Lung (tissue), 12 donors: ENCODE results near the gene ZNF770. TPM values are rescaled to one million over a fixed set of nuclear protein-coding genes. Genes with fewer than 3 reads are reported as not detected.
"Not testable (repeated sequence)": the region's sequence is repeated elsewhere in the genome, so short reads cannot be mapped to it uniquely, and the experiment has no call there.

ENCODE experiments used
- ATAC-seq: fragments of 200-7000 bp; cut with Tn5 transposase; one replicate; pipeline ENCODE4 v1.9.1; 2020; ENCODE audit warnings: moderate number of reproducible peaks; ENCODE audit not compliant: insufficient read depth, low FRiP score
- DNase-seq, 3 donors: peaks; one replicate each; pipeline ENCODE4 v3.0.0-alpha.2; 2013 to 2017
- H3K27ac ChIP-seq, 2 donors: one replicate each; pipeline ENCODE4 v1.5.1; 2013; ENCODE audit warnings: mild to moderate bottlenecking in 2 of 2, moderate library complexity in 2 of 2, control low read depth in 1 of 2, inconsistent platforms in 1 of 2, low read depth in 1 of 2, low read length in 1 of 2
- H3K27me3 ChIP-seq, 3 donors: one replicate each; pipeline ENCODE4 v1.5.1; 2013; ENCODE audit warnings: low read length in 2 of 3; ENCODE audit not compliant: control insufficient read depth in 3 of 3, insufficient read depth in 3 of 3
- H3K36me3 ChIP-seq, 4 donors: one replicate each; pipeline ENCODE4 v1.5.1; 2013; ENCODE audit warnings: low read length in 4 of 4, mild to moderate bottlenecking in 1 of 4, moderate library complexity in 1 of 4; ENCODE audit not compliant: control insufficient read depth in 4 of 4, insufficient read depth in 4 of 4
- H3K4me1 ChIP-seq, 5 donors: one replicate each; pipeline ENCODE4 v1.5.1; 2013; ENCODE audit warnings: low read length in 5 of 5, mild to moderate bottlenecking in 2 of 5, moderate library complexity in 1 of 5; ENCODE audit not compliant: control insufficient read depth in 5 of 5, insufficient read depth in 5 of 5
- H3K4me3 ChIP-seq: one replicate; pipeline ENCODE4 v1.5.1; 2013; ENCODE audit warnings: mild to moderate bottlenecking, control low read depth, moderate library complexity
- H3K9ac ChIP-seq, 2 donors: one replicate each; pipeline ENCODE4 v1.5.1; 2013; ENCODE audit warnings: low read length in 2 of 2, control low read depth in 1 of 2; ENCODE audit not compliant: insufficient read depth in 1 of 2
- H3K9me3 ChIP-seq, 4 donors: one replicate each; pipeline ENCODE4 v1.5.1; 2013; ENCODE audit warnings: low read length in 3 of 4, mild to moderate bottlenecking in 1 of 4, moderate library complexity in 1 of 4; ENCODE audit not compliant: control insufficient read depth in 4 of 4, insufficient read depth in 3 of 4
- WGBS, 2 donors: extraction: QIAGEN DNeasy Blood & Tissue Kit; methylation state at CpG; one replicate each; pipeline ENCODE4 v1.1.7; 2013; 5-methylcytosine and 5-hydroxymethylcytosine counted together
- polyA plus RNA-seq, 2 donors: library from polyadenylated mRNA; stranded (reverse); fragments of 200-250 nt; gene quantifications; one replicate each; pipeline ENCODE4 v1.2.1, GENCODE V29; 2013
- total RNA-seq, 2 donors: library from RNA; depleted of rRNA in 1 of 2; stranded (reverse); fragments of >200 nt in 1 of 2; gene quantifications; one replicate each; pipeline ENCODE4 v1.2.1, GENCODE V29; 2014 to 2021
- TF ChIP-seq, protein P1 (sequence below): IDR thresholded peaks from 2 replicates; pipeline ENCODE4 v1.5.1; 2012; ENCODE audit warnings: mild to moderate bottlenecking; ENCODE audit errors: control extremely low read depth, extremely low read depth
- donor health status: control.
- donor health status: control.
- donor health status: Bipolar disorder and iron deficiency.
- donor health status: healthy.
- donor health status: DM: yes; HTN: yes; CAD: no.

Gene ZNF770
- total and polyA plus RNA-seq, 4 donors: 8.2 to 38.3 (median 19.0) TPM

GRCh38 chr15:34942363-34942762 lies 45.7 kb downstream of the ZNF770 start:
- H3K4me3 ChIP-seq: no peak overlapping the region
- H3K36me3 ChIP-seq: peaks cover 6 to 26% (median 13%) of the 10 kb centered on the region in 4 donors
- ATAC-seq: no peak
- WGBS, 2 donors: 64 to 82% methylated on average over 6 of the region's 6 CpGs
- peaks cover 0 to 19% (median 6%) of the 10 kb centered on the region in 5 donors for H3K4me1 ChIP-seq
- H3K27me3 ChIP-seq: no peaks in the 10 kb centered on the region
- peak; percentile 56 to 88 (median 83) for DNase-seq
- peak overlapping the region in 1 of 2 donors; percentile 4 for H3K9ac ChIP-seq
- TF ChIP-seq, protein P1, sequence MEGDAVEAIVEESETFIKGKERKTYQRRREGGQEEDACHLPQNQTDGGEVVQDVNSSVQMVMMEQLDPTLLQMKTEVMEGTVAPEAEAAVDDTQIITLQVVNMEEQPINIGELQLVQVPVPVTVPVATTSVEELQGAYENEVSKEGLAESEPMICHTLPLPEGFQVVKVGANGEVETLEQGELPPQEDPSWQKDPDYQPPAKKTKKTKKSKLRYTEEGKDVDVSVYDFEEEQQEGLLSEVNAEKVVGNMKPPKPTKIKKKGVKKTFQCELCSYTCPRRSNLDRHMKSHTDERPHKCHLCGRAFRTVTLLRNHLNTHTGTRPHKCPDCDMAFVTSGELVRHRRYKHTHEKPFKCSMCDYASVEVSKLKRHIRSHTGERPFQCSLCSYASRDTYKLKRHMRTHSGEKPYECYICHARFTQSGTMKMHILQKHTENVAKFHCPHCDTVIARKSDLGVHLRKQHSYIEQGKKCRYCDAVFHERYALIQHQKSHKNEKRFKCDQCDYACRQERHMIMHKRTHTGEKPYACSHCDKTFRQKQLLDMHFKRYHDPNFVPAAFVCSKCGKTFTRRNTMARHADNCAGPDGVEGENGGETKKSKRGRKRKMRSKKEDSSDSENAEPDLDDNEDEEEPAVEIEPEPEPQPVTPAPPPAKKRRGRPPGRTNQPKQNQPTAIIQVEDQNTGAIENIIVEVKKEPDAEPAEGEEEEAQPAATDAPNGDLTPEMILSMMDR: no peak
- H3K9me3 ChIP-seq: no peaks in the 10 kb centered on the region
- H3K27ac ChIP-seq: no peak overlapping the region

- Histone ChIP-seq H3K4me3 (no peak overlapping the region), H3K27ac (no peak overlapping the region), H3K36me3 (peaks cover 6 to 29% (median 13%) of the 10 kb centered on the region in 4 donors), H3K27me3 (no peaks in the 10 kb centered on the region), H3K9ac (no peak overlapping the region), H3K9me3 (no peaks in the 10 kb centered on the region), H3K4me1 (peaks cover 0 to 19% (median 6%) of the 10 kb centered on the region in 5 donors)
- WGBS, 2 donors: 66 to 71% methylated on average over 3 of the region's 3 CpGs
- DNase-seq (peak in 2 of 3 donors; percentile 51 to 53), ATAC-seq (no peak)
- TF ChIP-seq, protein P1: no peak
Measured at GRCh38 chr15:34941831-34942230, 46.3 kb downstream of the ZNF770 start.

DNA sequence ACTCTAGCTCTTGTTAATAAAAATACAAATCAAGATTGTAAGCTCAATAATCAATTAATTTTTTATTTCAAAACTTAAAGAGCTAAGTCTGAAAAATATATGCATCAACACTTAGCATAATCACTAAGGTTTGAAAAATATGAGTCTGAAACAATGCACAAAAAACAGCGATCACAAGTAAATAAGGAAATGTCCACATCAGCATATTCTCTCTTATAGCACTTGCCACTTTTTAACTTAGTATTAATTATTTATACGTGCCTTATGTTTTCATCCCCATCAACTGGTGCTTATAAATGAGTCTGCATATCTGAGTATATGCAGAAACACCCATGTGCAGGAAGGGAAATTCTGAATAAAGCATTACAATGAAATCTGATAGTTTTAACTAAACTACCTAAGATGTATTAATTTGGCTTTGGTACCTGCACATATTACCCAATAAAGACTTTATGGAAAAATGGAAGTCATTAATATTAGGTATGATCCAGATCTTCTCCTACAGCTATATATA lies 46.8 kb downstream of the ZNF770 start:
- no peaks in the 10 kb centered on the region for H3K27me3 ChIP-seq
- 93 to 99% methylated on average over 2 of the region's 2 CpGs for WGBS, 2 donors
- TF ChIP-seq, protein P1: no peak
- no peak overlapping the region for H3K4me3 ChIP-seq
- no peak overlapping the region for H3K9ac ChIP-seq
- no peaks in the 10 kb centered on the region for H3K9me3 ChIP-seq
- DNase-seq: no peak
- no peak for ATAC-seq
- no peak overlapping the region for H3K27ac ChIP-seq
- H3K4me1 ChIP-seq: peaks cover 0 to 19% (median 6%) of the 10 kb centered on the region in 5 donors
- peaks cover 6 to 29% (median 14%) of the 10 kb centered on the region in 4 donors for H3K36me3 ChIP-seq

DNA sequence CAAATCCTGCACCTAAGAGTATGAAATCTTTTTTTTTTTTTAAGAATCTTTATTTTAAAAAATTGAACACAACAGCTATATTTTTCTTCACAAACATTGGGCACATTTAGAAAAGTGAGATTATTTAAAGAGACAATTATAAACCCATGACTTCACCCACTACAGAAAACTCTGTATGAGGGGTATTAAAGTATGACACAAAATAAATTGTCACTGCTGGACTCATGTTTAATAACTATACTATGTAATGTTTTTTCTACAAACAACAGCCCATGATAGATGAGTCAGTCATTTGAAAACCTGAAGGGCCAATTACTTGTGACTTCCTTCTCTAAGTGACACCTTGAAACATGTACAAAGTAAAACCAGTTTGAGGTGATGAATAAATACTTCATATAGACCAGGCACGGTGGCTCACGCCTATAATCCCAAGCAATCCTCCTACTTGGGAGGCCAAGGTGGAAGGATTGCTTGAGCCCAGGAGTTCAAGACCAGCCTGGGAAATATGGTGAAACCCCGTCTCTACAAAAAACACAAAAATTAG lies 54.6 kb downstream of the ZNF770 start:
- ATAC-seq (no peak), DNase-seq (no peak)
- no peak overlapping the region for H3K27ac ChIP-seq
- H3K27me3 ChIP-seq: no peaks in the 10 kb centered on the region
- H3K4me1 ChIP-seq: no peaks in the 10 kb centered on the region
- H3K9me3 ChIP-seq: no peaks in the 10 kb centered on the region
- WGBS, 2 donors: 90 to 95% methylated on average over 3 of the region's 3 CpGs
- no peak overlapping the region for H3K9ac ChIP-seq
- TF ChIP-seq, protein P1: no peak
- H3K36me3 ChIP-seq: peaks cover 11 to 52% (median 30%) of the 10 kb centered on the region in 4 donors
- H3K4me3 ChIP-seq: no peak overlapping the region

GRCh38 chr15:34928349-34928748 lies 59.7 kb downstream of the ZNF770 start:
- 97 to 99% methylated on average over 6 of the region's 6 CpGs for WGBS, 2 donors
- H3K36me3 ChIP-seq: peaks cover 10 to 42% (median 29%) of the 10 kb centered on the region in 4 donors
- not testable (repeated sequence) for DNase-seq

More at GRCh38 chr15:34928349-34928748, 59.7 kb downstream of the ZNF770 start:
- not testable (repeated sequence) for H3K4me1 ChIP-seq, H3K9me3 ChIP-seq, H3K27me3 ChIP-seq, H3K4me3 ChIP-seq, H3K9ac ChIP-seq, ATAC-seq, H3K27ac ChIP-seq
